H9 (cell line): Measurements from ENCODE around the gene TAF4. TPM values are rescaled to one million over a fixed set of nuclear protein-coding genes. Genes with fewer than 3 reads are reported as not detected.

Source experiments
- DNase-seq: peaks from one replicate; pipeline ENCODE4 v3.0.0-alpha.2; 2017
- H2AFZ ChIP-seq: one replicate; pipeline ENCODE4 v1.6.1; 2013; ENCODE audit warnings: mild to moderate bottlenecking, low read length, control low read depth, moderate library complexity
- H2AK5ac ChIP-seq: 2 replicates; pipeline ENCODE4 v1.6.1; 2013; ENCODE audit warnings: low read length, control low read depth, mixed read lengths; ENCODE audit not compliant: insufficient read length
- H2BK120ac ChIP-seq: one replicate; pipeline ENCODE4 v1.6.1; 2013; ENCODE audit warnings: low read depth, mild to moderate bottlenecking, low read length, control low read depth, inconsistent platforms; ENCODE audit not compliant: poor library complexity, severe bottlenecking
- H2BK12ac ChIP-seq: 2 replicates; pipeline ENCODE4 v1.6.1; 2013; ENCODE audit warnings: low read length, control low read depth, mixed read lengths, low read depth; ENCODE audit not compliant: insufficient read length
- H2BK15ac ChIP-seq: 2 replicates; pipeline ENCODE4 v1.6.1; 2013; ENCODE audit warnings: low read depth, low read length, control low read depth
- H2BK20ac ChIP-seq: one replicate; pipeline ENCODE4 v1.6.1; 2013; ENCODE audit warnings: low read depth, mild to moderate bottlenecking, low read length, control low read depth, inconsistent platforms; ENCODE audit not compliant: poor library complexity, severe bottlenecking
- H2BK5ac ChIP-seq: 2 replicates; pipeline ENCODE4 v1.6.1; 2013; ENCODE audit warnings: low read length, control low read depth, mixed read lengths; ENCODE audit not compliant: insufficient read length
- H3K14ac ChIP-seq: 2 replicates; pipeline ENCODE4 v1.6.1; 2013; ENCODE audit warnings: low read length, control low read depth; ENCODE audit not compliant: insufficient read depth
- H3K18ac ChIP-seq: 2 replicates; pipeline ENCODE4 v1.6.1; 2013; ENCODE audit warnings: low read depth, mild to moderate bottlenecking, mixed read lengths, low read length, control low read depth; ENCODE audit not compliant: insufficient read length
- H3K23ac ChIP-seq: 2 replicates; pipeline ENCODE4 v1.6.1; 2013; ENCODE audit warnings: low read length, control low read depth, mixed read lengths, low read depth; ENCODE audit not compliant: insufficient read length
- H3K23me2 ChIP-seq: 2 replicates; pipeline ENCODE4 v1.6.1; 2013; ENCODE audit warnings: low read depth, mild to moderate bottlenecking, mixed read lengths, low read length, control low read depth; ENCODE audit not compliant: insufficient read length, poor library complexity, severe bottlenecking
- H3K27ac ChIP-seq: 2 replicates; pipeline ENCODE4 v1.5.1; 2013; ENCODE audit warnings: low read length, control low read depth, mixed read lengths, low read depth; ENCODE audit not compliant: insufficient read length
- H3K27me3 ChIP-seq: 2 replicates; pipeline ENCODE4 v1.6.1; 2013; ENCODE audit warnings: low read length, control low read depth, inconsistent platforms; ENCODE audit not compliant: insufficient read depth
- H3K4ac ChIP-seq: 2 replicates; pipeline ENCODE4 v1.6.1; 2013; ENCODE audit warnings: low read depth, mild to moderate bottlenecking, control low read depth, inconsistent platforms, low read length, moderate library complexity
- H3K4me1 ChIP-seq: 2 replicates; pipeline ENCODE4 v1.6.1; 2013; ENCODE audit warnings: low read length, control low read depth, inconsistent platforms; ENCODE audit not compliant: insufficient read depth
- H3K4me2 ChIP-seq: 2 replicates; pipeline ENCODE4 v1.6.1; 2013; ENCODE audit warnings: low read length, control low read depth, mixed read lengths; ENCODE audit not compliant: insufficient read length, insufficient read depth
- H3K56ac ChIP-seq: 2 replicates; pipeline ENCODE4 v1.6.1; 2013; ENCODE audit warnings: low read depth, mild to moderate bottlenecking, mixed read lengths, low read length, control low read depth; ENCODE audit not compliant: insufficient read length
- H3K79me1 ChIP-seq: 2 replicates; pipeline ENCODE4 v1.6.1; 2013; ENCODE audit warnings: low read depth, mild to moderate bottlenecking, moderate library complexity, low read length, control low read depth, inconsistent platforms; ENCODE audit not compliant: insufficient read depth, poor library complexity, severe bottlenecking
- H3K79me2 ChIP-seq: 2 replicates; pipeline ENCODE4 v1.6.1; 2013; ENCODE audit warnings: low read length, control low read depth, inconsistent platforms; ENCODE audit not compliant: insufficient read depth
- H3K9ac ChIP-seq: 2 replicates; pipeline ENCODE4 v1.6.1; 2013; ENCODE audit warnings: low read length, control low read depth, mixed read lengths; ENCODE audit not compliant: insufficient read length; ENCODE audit errors: extremely low read depth
- H3K9me3 ChIP-seq: one replicate; pipeline ENCODE4 v1.6.1; 2013; ENCODE audit warnings: low read depth, low read length, inconsistent platforms; ENCODE audit not compliant: control insufficient read depth
- H3T11ph ChIP-seq: one replicate; pipeline ENCODE4 v1.6.1; 2013; ENCODE audit warnings: mild to moderate bottlenecking, low read length, control low read depth, inconsistent platforms
- H4K20me1 ChIP-seq: one replicate; pipeline ENCODE4 v1.6.1; 2013; ENCODE audit not compliant: control insufficient read depth, insufficient read length, insufficient read depth
- H4K5ac ChIP-seq: 2 replicates; pipeline ENCODE4 v1.6.1; 2013; ENCODE audit warnings: low read depth, mild to moderate bottlenecking, mixed read lengths, low read length, control low read depth; ENCODE audit not compliant: insufficient read length
- H4K8ac ChIP-seq: replicated peaks from 2 replicates; pipeline ENCODE4 v1.6.1; 2013; ENCODE audit warnings: low read length, control low read depth, mixed read lengths, low read depth; ENCODE audit not compliant: insufficient read length
- H4K91ac ChIP-seq: 2 replicates; pipeline ENCODE4 v1.6.1; 2013; ENCODE audit warnings: low read depth, mild to moderate bottlenecking, moderate library complexity, mixed read lengths, low read length, control low read depth; ENCODE audit not compliant: insufficient read length
- H3K27ac Mint-ChIP-seq, 3 experiments: 2 replicates in 2 of 3; 3 replicates in 1 of 3; pipeline ENCODE4 v1.8.0; 2020 to 2021; ENCODE audit warnings: mixed read lengths in 3 of 3, mild to moderate bottlenecking in 1 of 3, moderate library complexity in 1 of 3
- H3K27me3 Mint-ChIP-seq: 2 replicates; pipeline ENCODE4 v1.8.0; 2021; ENCODE audit warnings: low read depth, mild to moderate bottlenecking, moderate library complexity, mixed read lengths
- H3K36me3 Mint-ChIP-seq, 3 experiments: 2 replicates in 2 of 3; 3 replicates in 1 of 3; pipeline ENCODE4 v1.8.0; 2020 to 2021; ENCODE audit warnings: low read depth in 3 of 3, mixed read lengths in 3 of 3; ENCODE audit not compliant: insufficient read depth in 1 of 3
- H3K4me1 Mint-ChIP-seq, 2 experiments: 2 replicates each; pipeline ENCODE4 v1.8.0; 2020; ENCODE audit warnings: mixed read lengths in 2 of 2
- H3K4me3 Mint-ChIP-seq, 2 experiments: 2 replicates in 1 of 2; 3 replicates in 1 of 2; pipeline ENCODE4 v1.8.0; 2020 to 2021; ENCODE audit warnings: mild to moderate bottlenecking in 2 of 2, mixed read lengths in 2 of 2, moderate library complexity in 1 of 2
- H3K9me3 Mint-ChIP-seq, 2 experiments: 2 replicates in 1 of 2; 3 replicates in 1 of 2; pipeline ENCODE4 v1.8.0; 2020; ENCODE audit warnings: mild to moderate bottlenecking in 2 of 2, mixed read lengths in 2 of 2, moderate library complexity in 1 of 2
- CTCF ChIP-seq: fragments of 200-600 bp; sonication (generic); conservative IDR thresholded peaks from 3 replicates; pipeline ENCODE4 v1.8.0; 2021; ENCODE audit warnings: antibody characterized with exemption, mild to moderate bottlenecking
- WGBS: extraction: QIAGEN DNeasy Blood & Tissue Kit; methylation state at CpG from one replicate; pipeline ENCODE4 v1.1.7; 2013; ENCODE audit warnings: missing lambda C conversion rate, low lambda C conversion rate, mixed read lengths; ENCODE audit not compliant: insufficient read length; ENCODE audit errors: extremely low coverage; 5-methylcytosine and 5-hydroxymethylcytosine counted together
- total RNA-seq: library from RNA; stranded (reverse); gene quantifications from 2 replicates; pipeline ENCODE4 v1.2.1, GENCODE V29; 2021

The TAF4 gene
- total RNA-seq, 1 experiment from 2014 or later: 30.8 TPM

DNA sequence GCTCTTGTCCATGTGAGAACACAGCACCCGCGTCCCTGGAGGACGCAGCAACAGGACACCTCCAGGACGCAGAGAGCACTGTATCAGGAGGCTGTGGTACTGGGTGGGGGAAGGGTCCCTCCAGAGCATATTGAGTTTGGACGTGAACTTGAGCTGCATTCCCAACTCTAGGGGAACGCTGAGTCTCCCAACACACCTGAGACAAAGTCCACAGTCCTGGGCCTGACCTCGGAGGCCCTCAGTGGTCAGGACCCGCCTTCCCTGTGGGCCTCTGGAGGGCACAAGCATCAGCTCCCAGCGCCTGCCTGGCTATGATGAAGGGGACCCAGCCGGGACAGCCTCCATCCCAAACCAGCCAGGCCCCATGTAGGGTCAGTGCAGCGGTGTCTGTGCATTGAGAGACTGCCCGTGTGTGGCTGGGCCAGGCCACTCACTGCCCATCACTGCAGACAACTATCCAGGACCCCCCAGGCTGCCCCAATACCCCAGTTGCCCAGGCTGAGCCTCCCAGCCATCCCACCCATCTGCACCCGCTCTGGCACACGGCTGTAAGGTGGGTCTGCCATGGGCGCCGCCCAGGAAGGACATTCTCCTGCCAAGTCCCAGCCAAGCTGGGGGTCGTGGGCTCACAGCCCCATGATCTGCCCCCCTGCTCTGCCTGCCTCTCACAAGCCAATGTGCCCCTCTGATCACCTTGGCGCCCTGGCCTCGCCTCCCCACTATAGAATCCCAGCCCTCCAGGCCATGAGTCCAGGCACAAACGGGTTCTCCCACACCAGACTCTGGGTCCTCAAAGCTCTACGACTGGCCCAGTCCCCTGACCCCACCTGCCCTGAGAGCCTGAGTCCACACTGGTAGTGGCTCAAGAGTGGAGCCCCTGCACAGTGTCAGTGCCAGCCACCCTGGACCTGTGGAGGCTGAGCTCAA, 115.7 kb downstream of the TAF4 start:
- no peak overlapping the region for H4K5ac ChIP-seq
- no peak overlapping the region for H2BK12ac ChIP-seq
- Mint-ChIP-seq H3K9me3 (peaks cover 2 to 4% of the 10 kb centered on the region in 2 experiments; a peak in 2 of 5 replicates), H3K27me3 (no peaks in the 10 kb centered on the region; the same call in 1 of the 2 replicates), H3K4me1 (peaks cover 14 to 23% of the 10 kb centered on the region in 2 experiments), H3K36me3 (peaks cover 0 to 2% (median 2%) of the 10 kb centered on the region in 3 experiments; a peak in 2 of 7 replicates), H3K4me3 (no peak overlapping the region), H3K27ac (peak overlapping the region in 2 of 3 experiments; percentile 18 to 65; a peak in 1 of 7 replicates)
- no peak overlapping the region for H3K56ac ChIP-seq
- no peak overlapping the region for H3K4me2 ChIP-seq
- no peak overlapping the region for H4K91ac ChIP-seq
- no peak overlapping the region for H3K14ac ChIP-seq
- TF ChIP-seq CTCF: no peak
- no peak overlapping the region for H2BK15ac ChIP-seq
- no CpG with 5 or more reads among the region's 21 CpGs for WGBS
- H3K23me2 ChIP-seq: no peaks in the 10 kb centered on the region
- no peak overlapping the region for H3K9ac ChIP-seq
- no peaks in the 10 kb centered on the region for H3K4me1 ChIP-seq
- no peaks in the 10 kb centered on the region for H3K27me3 ChIP-seq
- H4K8ac ChIP-seq: no peak overlapping the region
- no peaks in the 10 kb centered on the region for H4K20me1 ChIP-seq
- H2BK5ac ChIP-seq: no peak overlapping the region
- no peak overlapping the region for H3T11ph ChIP-seq
- H3K23ac ChIP-seq: no peak overlapping the region
- H2BK20ac ChIP-seq: no peak overlapping the region
- no peak overlapping the region for H2BK120ac ChIP-seq
- H3K4ac ChIP-seq: no peak overlapping the region
- no peak overlapping the region for H3K27ac ChIP-seq
- H2AK5ac ChIP-seq: no peak overlapping the region
- H3K18ac ChIP-seq: no peak overlapping the region
- H2AFZ ChIP-seq: no peak overlapping the region
- no peaks in the 10 kb centered on the region for H3K79me2 ChIP-seq
- DNase-seq: no peak
- no peaks in the 10 kb centered on the region for H3K9me3 ChIP-seq
- H3K79me1 ChIP-seq: no peaks in the 10 kb centered on the region
